Osteocyte (in vitro differentiated cells): ENCODE measurements around the gene PDCD11. TPM values are rescaled to one million over a fixed set of nuclear protein-coding genes. Genes with fewer than 3 reads are reported as not detected.
A peak's percentile ranks its signal among the peaks of the same experiment; 100 is the strongest.

Experiments used
- DNase-seq: peaks from one replicate; pipeline ENCODE4 v3.0.0; 2021; ENCODE audit warnings: mixed read lengths; ENCODE audit not compliant: unreplicated experiment; ENCODE audit errors: extremely low spot score
- H3K27ac Mint-ChIP-seq: one replicate; pipeline ENCODE4 v1.8.0; 2021; ENCODE audit warnings: mild to moderate bottlenecking, mixed read lengths; ENCODE audit not compliant: unreplicated experiment
- H3K27me3 Mint-ChIP-seq: one replicate; pipeline ENCODE4 v1.8.0; 2021; ENCODE audit warnings: mixed read lengths; ENCODE audit not compliant: unreplicated experiment
- H3K36me3 Mint-ChIP-seq: one replicate; pipeline ENCODE4 v1.8.0; 2021; ENCODE audit warnings: mixed read lengths; ENCODE audit not compliant: unreplicated experiment
- H3K4me1 Mint-ChIP-seq: one replicate; pipeline ENCODE4 v1.8.0; 2021; ENCODE audit warnings: mixed read lengths; ENCODE audit not compliant: unreplicated experiment
- H3K4me3 Mint-ChIP-seq: one replicate; pipeline ENCODE4 v1.8.0; 2021; ENCODE audit warnings: mild to moderate bottlenecking, moderate library complexity, mixed read lengths; ENCODE audit not compliant: unreplicated experiment
- H3K9me3 Mint-ChIP-seq: one replicate; pipeline ENCODE4 v1.8.0; 2021; ENCODE audit warnings: mixed read lengths; ENCODE audit not compliant: unreplicated experiment
- CTCF ChIP-seq: fragments of 200-600 bp; sonication (generic); IDR thresholded peaks from 2 replicates; pipeline ENCODE4 v1.5.0; 2021; ENCODE audit warnings: antibody characterized with exemption, mild to moderate bottlenecking, moderate library complexity
- total RNA-seq: library from RNA; stranded (reverse); gene quantifications from 2 replicates; pipeline ENCODE4 v1.2.1, GENCODE V29; 2021

The PDCD11 gene
- total RNA-seq, 1 donor from 2014 or later, result 32.6 TPM

- no peaks in the 10 kb centered on the region for H3K36me3 Mint-ChIP-seq
- H3K4me1 Mint-ChIP-seq, result peaks cover 15% of the 10 kb centered on the region
- no peak for DNase-seq
- TF ChIP-seq CTCF, result no peak
- no peaks in the 10 kb centered on the region for H3K27me3 Mint-ChIP-seq
- no peak overlapping the region for H3K4me3 Mint-ChIP-seq
- H3K27ac Mint-ChIP-seq, result no peak overlapping the region
- no peaks in the 10 kb centered on the region for H3K9me3 Mint-ChIP-seq
Measured at GRCh38 chr10:103474077-103474476, 77.7 kb downstream of the PDCD11 start.

GRCh38 chr10:103475437-103475836, 79.0 kb downstream of the PDCD11 start:
- Mint-ChIP-seq H3K4me3 (no peak overlapping the region), H3K9me3 (no peaks in the 10 kb centered on the region), H3K36me3 (no peaks in the 10 kb centered on the region), H3K27me3 (no peaks in the 10 kb centered on the region), H3K4me1 (peaks cover 19% of the 10 kb centered on the region), H3K27ac (no peak overlapping the region)
- TF ChIP-seq CTCF, result no peak
- no peak for DNase-seq

- Mint-ChIP-seq H3K4me1 (peaks cover 16% of the 10 kb centered on the region), H3K27me3 (no peaks in the 10 kb centered on the region), H3K9me3 (no peaks in the 10 kb centered on the region), H3K27ac (no peak overlapping the region), H3K36me3 (no peaks in the 10 kb centered on the region), H3K4me3 (no peak overlapping the region)
- DNase-seq, result no peak
- TF ChIP-seq CTCF, result peak; percentile 19
Measured at GRCh38 chr10:103476046-103476768, 79.8 kb downstream of the PDCD11 start.

- Mint-ChIP-seq H3K4me1 (peaks cover 10% of the 10 kb centered on the region), H3K27ac (no peak overlapping the region), H3K27me3 (no peaks in the 10 kb centered on the region), H3K4me3 (no peak overlapping the region), H3K36me3 (no peaks in the 10 kb centered on the region), H3K9me3 (no peaks in the 10 kb centered on the region)
- TF ChIP-seq CTCF, result no peak
- no peak for DNase-seq
Measured at GRCh38 chr10:103478671-103479070, 82.2 kb downstream of the PDCD11 start.

GRCh38 chr10:103479135-103479534, 82.7 kb downstream of the PDCD11 start, which contains the start of gene CALHM3:
CALHM3 (minus strand) TSS chr10:103479240; CDS start chr10:103479032, 208 bp downstream.
- H3K9me3 Mint-ChIP-seq, result no peaks in the 10 kb centered on the region
- no peaks in the 10 kb centered on the region for H3K36me3 Mint-ChIP-seq
- H3K27ac Mint-ChIP-seq, result no peak within 1 kb of the TSS
- no peak for TF ChIP-seq CTCF
- no peak within 1 kb of the TSS for H3K4me3 Mint-ChIP-seq
- no peak for DNase-seq
- H3K27me3 Mint-ChIP-seq, result no peaks in the 10 kb centered on the region
- H3K4me1 Mint-ChIP-seq, result peaks cover 10% of the 10 kb centered on the region
